Measurements from ENCODE around the gene BFSP2. TPM values are rescaled to one million over a fixed set of nuclear protein-coding genes. Genes with fewer than 3 reads are reported as not detected.
A peak's percentile ranks its signal among the peaks of the same experiment; 100 is the strongest.

BFSP2 gene
- total RNA-seq, 1 donor from 2014 or later = not detected

- Mint-ChIP-seq H3K4me3 (ENCODE audit: unreplicated experiment) (no peak overlapping the region), H3K36me3 (ENCODE audit: unreplicated experiment) (no peaks in the 10 kb centered on the region), H3K4me1 (ENCODE audit: unreplicated experiment) (peaks cover 20% of the 10 kb centered on the region), H3K27me3 (ENCODE audit: unreplicated experiment) (peaks cover 17% of the 10 kb centered on the region), H3K9me3 (ENCODE audit: unreplicated experiment) (no peaks in the 10 kb centered on the region), H3K27ac (ENCODE audit: unreplicated experiment) (no peak overlapping the region)
- no peak for DNase-seq (ENCODE audit: extremely low spot score, unreplicated experiment)
- TF ChIP-seq CTCF (IDR thresholded peaks at IDR 0.05) = no peak
Observed at GRCh38 chr3:133503409-133503808, 103.6 kb downstream of the BFSP2 start.

GRCh38 chr3:133504736-133505135 lies 104.9 kb downstream of the BFSP2 start:
- peaks cover 17% of the 10 kb centered on the region for H3K27me3 Mint-ChIP-seq (ENCODE audit: unreplicated experiment)
- H3K27ac Mint-ChIP-seq (ENCODE audit: unreplicated experiment) = no peak overlapping the region
- no peak overlapping the region for H3K4me3 Mint-ChIP-seq (ENCODE audit: unreplicated experiment)
- DNase-seq (ENCODE audit: extremely low spot score, unreplicated experiment) = peak; percentile 57
- H3K36me3 Mint-ChIP-seq (ENCODE audit: unreplicated experiment) = no peaks in the 10 kb centered on the region
- H3K4me1 Mint-ChIP-seq (ENCODE audit: unreplicated experiment) = peaks cover 21% of the 10 kb centered on the region
- TF ChIP-seq CTCF (IDR thresholded peaks at IDR 0.05) = no peak
- H3K9me3 Mint-ChIP-seq (ENCODE audit: unreplicated experiment) = no peaks in the 10 kb centered on the region

- Mint-ChIP-seq H3K36me3 (ENCODE audit: unreplicated experiment) (no peaks in the 10 kb centered on the region), H3K4me1 (ENCODE audit: unreplicated experiment) (peaks cover 18% of the 10 kb centered on the region), H3K4me3 (ENCODE audit: unreplicated experiment) (peak overlapping the region; percentile 19), H3K27me3 (ENCODE audit: unreplicated experiment) (peaks cover 10% of the 10 kb centered on the region), H3K9me3 (ENCODE audit: unreplicated experiment) (no peaks in the 10 kb centered on the region), H3K27ac (ENCODE audit: unreplicated experiment) (peak overlapping the region; percentile 20)
- no peak for TF ChIP-seq CTCF (IDR thresholded peaks at IDR 0.05)
- DNase-seq (ENCODE audit: extremely low spot score, unreplicated experiment) = no peak
Observed at GRCh38 chr3:133505813-133506212, 106.0 kb downstream of the BFSP2 start.

GRCh38 chr3:133506215-133506901 lies 106.5 kb downstream of the BFSP2 start:
- peaks cover 18% of the 10 kb centered on the region for H3K4me1 Mint-ChIP-seq (ENCODE audit: unreplicated experiment)
- no peak for TF ChIP-seq CTCF (IDR thresholded peaks at IDR 0.05)
- H3K36me3 Mint-ChIP-seq (ENCODE audit: unreplicated experiment) = no peaks in the 10 kb centered on the region
- peak overlapping the region; percentile 19 for H3K4me3 Mint-ChIP-seq (ENCODE audit: unreplicated experiment)
- peak; percentile 17 for DNase-seq (ENCODE audit: extremely low spot score, unreplicated experiment)
- H3K27ac Mint-ChIP-seq (ENCODE audit: unreplicated experiment) = peak overlapping the region; percentile 20
- peaks cover 4% of the 10 kb centered on the region for H3K27me3 Mint-ChIP-seq (ENCODE audit: unreplicated experiment)
- H3K9me3 Mint-ChIP-seq (ENCODE audit: unreplicated experiment) = no peaks in the 10 kb centered on the region

- no peak overlapping the region for H3K4me3 Mint-ChIP-seq (ENCODE audit: unreplicated experiment)
- no peaks in the 10 kb centered on the region for H3K36me3 Mint-ChIP-seq (ENCODE audit: unreplicated experiment)
- H3K4me1 Mint-ChIP-seq (ENCODE audit: unreplicated experiment) = peaks cover 18% of the 10 kb centered on the region
- no peak for TF ChIP-seq CTCF (IDR thresholded peaks at IDR 0.05)
- H3K9me3 Mint-ChIP-seq (ENCODE audit: unreplicated experiment) = no peaks in the 10 kb centered on the region
- DNase-seq (ENCODE audit: extremely low spot score, unreplicated experiment) = no peak
- H3K27ac Mint-ChIP-seq (ENCODE audit: unreplicated experiment) = no peak overlapping the region
- H3K27me3 Mint-ChIP-seq (ENCODE audit: unreplicated experiment) = no peaks in the 10 kb centered on the region
Observed at GRCh38 chr3:133509488-133509887, 109.6 kb downstream of the BFSP2 start.
